Fibroblast of the aortic adventitia (primary cell): ENCODE results near the gene VRK3. TPM values are rescaled to one million over a fixed set of nuclear protein-coding genes. Genes with fewer than 3 reads are reported as not detected.

Experiments used
- DNase-seq: peaks from one replicate; pipeline ENCODE4 v3.0.0-alpha.2; 2010; ENCODE audit warnings: low read depth
- H3K4me3 ChIP-seq: 2 replicates; pipeline ENCODE4 v1.5.1; 2011; ENCODE audit warnings: low read depth, mild to moderate bottlenecking, control low read depth, low read length, moderate library complexity
- CTCF ChIP-seq: IDR thresholded peaks from 2 replicates; pipeline ENCODE4 v1.5.1; 2011; ENCODE audit warnings: mild to moderate bottlenecking, low read length, control low read depth, inconsistent platforms; ENCODE audit not compliant: insufficient read depth
- total RNA-seq: library from RNA; depleted of rRNA; stranded (reverse); fragments of >200 nt; gene quantifications from 2 replicates; pipeline ENCODE4 v1.2.3, GENCODE V29; 2012; ENCODE audit warnings: low replicate concordance

VRK3 gene
- total RNA-seq, 1 donor = 30.6 TPM

GRCh38 chr19:50030225-50030624, 5.1 kb upstream of the VRK3 start:
- TF ChIP-seq CTCF = no peak
- DNase-seq = no peak
- H3K4me3 ChIP-seq = no peak overlapping the region

- DNase-seq = no peak
- H3K4me3 ChIP-seq = peak overlapping the region; percentile 31
These were observed 1.4 kb upstream of the VRK3 start for GRCh38 chr19:50026550-50026906.

GRCh38 chr19:50025794-50026549, 800 bp upstream of the VRK3 start, which contains the start of gene ZNF473:
Gene ZNF473 (plus strand): TSS chr19:50026005. CDS start chr19:50031083, 5,078 bp downstream.
- TF ChIP-seq CTCF = no peak
- DNase-seq = no peak
- H3K4me3 ChIP-seq = peak within 1 kb of the TSS; percentile 98

More at GRCh38 chr19:50026550-50026906, 1.4 kb upstream of the VRK3 start:
- TF ChIP-seq CTCF = no peak

GRCh38 chr19:50024719-50025021, 502 bp downstream of the VRK3 start:
- no peak for DNase-seq
- no peak for TF ChIP-seq CTCF
- peak overlapping the region; percentile 98 for H3K4me3 ChIP-seq

GRCh38 chr19:50022823-50023222, 2.3 kb downstream of the VRK3 start:
- no peak for TF ChIP-seq CTCF
- DNase-seq = no peak
- H3K4me3 ChIP-seq = no peak overlapping the region

- TF ChIP-seq CTCF = no peak
- H3K4me3 ChIP-seq = no peak overlapping the region
- no peak for DNase-seq
These were observed 4.7 kb downstream of the VRK3 start for GRCh38 chr19:50020481-50020880.
